Neural crest cell (in vitro differentiated cells): ENCODE measurements around the gene BIRC3. TPM values are rescaled to one million over a fixed set of nuclear protein-coding genes. Genes with fewer than 3 reads are reported as not detected.

ENCODE experiments used
- DNase-seq: peaks from one replicate; pipeline ENCODE4 v3.0.0; 2021; ENCODE audit warnings: low read depth, mixed read lengths, low spot score
- H3K27ac Mint-ChIP-seq: one replicate; pipeline ENCODE4 v1.8.0; 2021; ENCODE audit warnings: mild to moderate bottlenecking, mixed read lengths; ENCODE audit not compliant: unreplicated experiment
- H3K27me3 Mint-ChIP-seq: 2 replicates; pipeline ENCODE4 v1.8.0; 2021; ENCODE audit warnings: low read depth, mild to moderate bottlenecking, mixed read lengths
- H3K36me3 Mint-ChIP-seq: 2 replicates; pipeline ENCODE4 v1.8.0; 2021; ENCODE audit warnings: low read depth, mild to moderate bottlenecking, mixed read lengths
- H3K4me1 Mint-ChIP-seq: 2 replicates; pipeline ENCODE4 v1.8.0; 2021; ENCODE audit warnings: mixed read lengths
- H3K4me3 Mint-ChIP-seq: one replicate; pipeline ENCODE4 v1.8.0; 2021; ENCODE audit warnings: mild to moderate bottlenecking, mixed read lengths
- H3K9me3 Mint-ChIP-seq: 2 replicates; pipeline ENCODE4 v1.8.0; 2021; ENCODE audit warnings: mixed read lengths
- total RNA-seq: library from RNA; stranded (reverse); gene quantifications from 2 replicates; pipeline ENCODE4 v1.2.1, GENCODE V29; 2021
- TF ChIP-seq, protein P1 (sequence below): fragments of 200-600 bp; sonication (generic); conservative IDR thresholded peaks from 2 replicates; pipeline ENCODE4 v1.5.0; 2021; ENCODE audit warnings: antibody characterized with exemption, mild to moderate bottlenecking

BIRC3 gene
- total RNA-seq, 1 donor from 2014 or later: 0.33 TPM

DNA sequence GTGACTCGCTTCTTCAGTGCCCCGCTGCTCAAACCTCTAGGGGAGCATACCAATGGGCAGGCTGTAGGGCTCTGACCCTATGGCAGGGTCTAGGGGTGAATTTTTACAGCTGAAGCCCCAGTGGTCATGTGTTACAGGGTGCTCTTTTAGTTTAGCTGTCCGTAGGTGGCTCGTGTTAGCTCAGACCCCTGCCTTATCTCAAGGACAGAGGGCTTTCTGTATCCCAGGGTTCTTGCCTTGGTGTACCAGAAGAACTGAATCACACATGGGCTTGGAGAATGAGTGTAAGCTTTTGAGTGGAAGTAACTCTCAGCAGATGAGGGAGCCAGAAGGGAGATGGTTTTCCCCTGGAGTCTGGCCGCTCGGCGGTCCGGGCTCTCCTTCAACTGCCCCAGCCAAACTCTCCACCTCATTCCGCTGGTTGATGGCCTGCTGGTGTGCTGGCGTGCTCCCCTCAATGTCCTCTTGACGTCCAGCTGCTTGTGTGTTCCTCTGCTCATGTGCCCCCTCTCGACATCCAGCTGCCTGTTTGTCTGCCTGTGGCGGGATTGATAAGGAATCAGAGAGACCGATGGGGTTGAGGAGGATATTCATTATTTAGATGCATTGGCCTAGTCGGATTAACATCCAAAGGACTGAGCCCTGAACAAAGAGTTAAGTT lies 67.3 kb downstream of the BIRC3 start:
- Mint-ChIP-seq H3K27me3 (no peaks in the 10 kb centered on the region), H3K9me3 (no peaks in the 10 kb centered on the region), H3K4me3 (no peak overlapping the region), H3K36me3 (peaks cover 26% of the 10 kb centered on the region), H3K4me1 (no peaks in the 10 kb centered on the region), H3K27ac (peak overlapping the region; percentile 70)
- DNase-seq: no peak
- TF ChIP-seq, protein P1, sequence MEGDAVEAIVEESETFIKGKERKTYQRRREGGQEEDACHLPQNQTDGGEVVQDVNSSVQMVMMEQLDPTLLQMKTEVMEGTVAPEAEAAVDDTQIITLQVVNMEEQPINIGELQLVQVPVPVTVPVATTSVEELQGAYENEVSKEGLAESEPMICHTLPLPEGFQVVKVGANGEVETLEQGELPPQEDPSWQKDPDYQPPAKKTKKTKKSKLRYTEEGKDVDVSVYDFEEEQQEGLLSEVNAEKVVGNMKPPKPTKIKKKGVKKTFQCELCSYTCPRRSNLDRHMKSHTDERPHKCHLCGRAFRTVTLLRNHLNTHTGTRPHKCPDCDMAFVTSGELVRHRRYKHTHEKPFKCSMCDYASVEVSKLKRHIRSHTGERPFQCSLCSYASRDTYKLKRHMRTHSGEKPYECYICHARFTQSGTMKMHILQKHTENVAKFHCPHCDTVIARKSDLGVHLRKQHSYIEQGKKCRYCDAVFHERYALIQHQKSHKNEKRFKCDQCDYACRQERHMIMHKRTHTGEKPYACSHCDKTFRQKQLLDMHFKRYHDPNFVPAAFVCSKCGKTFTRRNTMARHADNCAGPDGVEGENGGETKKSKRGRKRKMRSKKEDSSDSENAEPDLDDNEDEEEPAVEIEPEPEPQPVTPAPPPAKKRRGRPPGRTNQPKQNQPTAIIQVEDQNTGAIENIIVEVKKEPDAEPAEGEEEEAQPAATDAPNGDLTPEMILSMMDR: no peak

DNA sequence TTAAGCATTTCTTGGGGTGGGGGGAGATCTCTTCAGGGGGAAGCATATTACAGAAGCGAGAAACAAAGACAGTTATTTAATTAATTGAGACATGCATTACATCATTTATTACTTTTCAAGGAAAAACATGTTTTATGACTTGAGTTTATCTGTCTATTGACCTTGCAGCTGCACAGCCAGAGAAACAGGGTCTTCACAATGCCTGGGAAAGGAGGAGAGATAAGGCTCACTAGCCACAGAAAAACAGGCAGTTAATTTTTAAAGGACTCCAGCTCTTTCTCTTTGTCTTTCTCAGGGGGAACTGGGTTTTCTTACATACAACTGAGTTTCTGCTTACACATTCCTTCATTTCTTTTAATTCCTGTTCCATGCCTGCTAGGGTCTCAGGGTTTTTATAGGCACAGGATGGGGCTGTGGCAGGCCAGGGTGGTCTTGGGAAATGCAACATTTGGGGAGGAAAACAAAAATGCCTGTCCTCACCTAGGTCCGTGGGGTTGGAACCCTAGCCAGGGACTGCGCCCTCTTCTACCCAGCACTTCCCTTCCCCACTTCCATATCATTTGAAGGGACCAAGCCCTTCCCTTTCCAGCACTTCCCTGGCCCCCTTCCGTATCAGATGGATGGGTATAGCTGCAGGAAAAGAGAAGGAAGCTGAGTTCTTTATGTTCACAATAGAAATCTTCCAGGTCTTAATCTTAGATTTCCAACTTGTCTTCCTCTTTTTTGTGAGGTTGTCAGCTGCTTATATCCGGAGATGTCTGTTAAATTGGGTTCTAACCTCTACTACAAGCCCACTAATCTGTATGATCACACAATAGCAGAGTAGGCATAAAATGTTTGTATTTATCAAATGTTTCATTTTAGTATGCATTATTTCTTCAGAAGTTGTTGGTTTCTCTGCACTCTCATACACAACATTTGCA lies 68.1 kb downstream of the BIRC3 start:
- H3K4me1 Mint-ChIP-seq: no peaks in the 10 kb centered on the region
- no peak overlapping the region for H3K4me3 Mint-ChIP-seq
- H3K9me3 Mint-ChIP-seq: no peaks in the 10 kb centered on the region
- H3K27me3 Mint-ChIP-seq: no peaks in the 10 kb centered on the region
- H3K27ac Mint-ChIP-seq: peak overlapping the region; percentile 70
- peaks cover 25% of the 10 kb centered on the region for H3K36me3 Mint-ChIP-seq
- TF ChIP-seq, protein P1: no peak
- no peak for DNase-seq

GRCh38 chr11:102386136-102386734 lies 69.0 kb downstream of the BIRC3 start:
- Mint-ChIP-seq H3K9me3 (no peaks in the 10 kb centered on the region), H3K4me1 (no peaks in the 10 kb centered on the region), H3K4me3 (no peak overlapping the region), H3K36me3 (peaks cover 27% of the 10 kb centered on the region), H3K27ac (no peak overlapping the region), H3K27me3 (no peaks in the 10 kb centered on the region)
- TF ChIP-seq, protein P1: no peak
- DNase-seq: no peak

DNA sequence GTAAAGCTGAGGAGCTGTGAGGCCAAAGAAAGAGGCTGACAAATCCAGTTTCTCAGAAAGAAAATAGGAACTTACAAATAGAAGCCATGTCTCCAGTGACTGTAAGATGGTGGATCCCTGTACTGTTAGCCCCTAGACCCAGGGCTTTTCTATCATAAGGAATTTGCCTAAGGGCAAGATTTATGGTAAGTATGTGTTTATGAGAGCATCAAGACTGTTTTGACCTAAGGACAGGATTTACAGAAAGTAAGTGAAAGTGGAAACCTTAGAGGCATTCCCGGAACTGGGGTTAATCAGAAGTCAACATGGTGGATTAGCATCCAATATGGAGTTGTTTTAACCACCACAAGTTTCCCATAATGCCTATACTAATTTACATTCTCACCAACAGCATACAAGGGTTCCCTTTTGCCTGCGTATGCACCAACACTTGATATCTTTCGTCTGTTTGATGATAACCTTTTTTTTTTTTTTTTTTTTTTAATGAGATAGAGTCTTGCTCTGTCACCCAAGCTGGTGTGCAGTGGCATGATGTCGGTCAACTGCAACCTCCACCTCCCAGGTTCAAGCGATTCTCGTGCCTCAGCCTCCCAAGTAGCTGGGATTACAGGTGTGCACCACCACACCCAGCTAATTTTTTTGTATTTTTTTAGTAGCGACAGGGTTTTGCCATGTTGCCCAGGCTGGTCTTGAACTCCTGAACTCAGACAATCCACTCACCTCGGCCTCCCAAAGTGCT lies 69.9 kb downstream of the BIRC3 start:
- DNase-seq: no peak
- no peaks in the 10 kb centered on the region for H3K27me3 Mint-ChIP-seq
- no peaks in the 10 kb centered on the region for H3K4me1 Mint-ChIP-seq
- no peaks in the 10 kb centered on the region for H3K9me3 Mint-ChIP-seq
- no peak overlapping the region for H3K4me3 Mint-ChIP-seq
- H3K27ac Mint-ChIP-seq: no peak overlapping the region
- TF ChIP-seq, protein P1: no peak
- peaks cover 22% of the 10 kb centered on the region for H3K36me3 Mint-ChIP-seq

Other genes with a start within 250 kb of the BIRC3 start
- gene YAP1, start 207.0 kb upstream of the BIRC3 start, total RNA-seq: 138 and 142 TPM in 2 replicates
- gene BIRC2, start 29.7 kb downstream of the BIRC3 start, total RNA-seq: 41.0 and 42.6 TPM in 2 replicates
- gene TMEM123, start 135.3 kb downstream of the BIRC3 start, total RNA-seq: 153 and 165 TPM in 2 replicates
- not detected in 2 replicates for gene MMP7, start 213.3 kb downstream of the BIRC3 start, total RNA-seq